Metanephros (tissue), 2 donors: Measurements from ENCODE around the gene DR1. TPM values are rescaled to one million over a fixed set of nuclear protein-coding genes. Genes with fewer than 3 reads are reported as not detected.

Experiments used
- small RNA-seq: library from RNA; depleted of rRNA; stranded (forward); fragments of <200 nt; gene quantifications from one replicate; pipeline ENCODE3, GENCODE V24; 2014; ENCODE audit warnings: low replicate concordance
- total RNA-seq: library from RNA; depleted of rRNA; stranded (reverse); fragments of >200 nt; gene quantifications from one replicate; pipeline ENCODE4 v1.2.3, GENCODE V29; 2014

DR1 gene
- 50.9 TPM for total RNA-seq

GRCh38 chr1:93345633-93346420 lies at the start of gene DR1:
Gene DR1 (plus strand): TSS chr1:93345907. CDS start chr1:93346646, 739 bp downstream.

Small RNA genes within 50 kb of the gene (small RNA-seq; reads per million reads assigned to genes)
- gene RF00019 = not detected

Other genes with a start within 250 kb of the DR1 start
- 75.0 TPM for gene TMED5, start 165.5 kb upstream of the DR1 start, total RNA-seq
- gene CCDC18, start 165.2 kb upstream of the DR1 start, total RNA-seq = 10.3 TPM
- 61.4 TPM for gene FNBP1L, start 102.2 kb downstream of the DR1 start, total RNA-seq